Nephron (organoid): Measurements from ENCODE around the gene TBC1D10A.

Source experiments
- H3K27ac Mint-ChIP-seq, 3 experiments: 2 replicates each; pipeline ENCODE4 v1.8.0; 2020; ENCODE audit warnings: mixed read lengths in 3 of 3, mild to moderate bottlenecking in 2 of 3, moderate library complexity in 1 of 3
- H3K27me3 Mint-ChIP-seq: 2 replicates; pipeline ENCODE4 v1.8.0; 2021; ENCODE audit warnings: low read depth, mild to moderate bottlenecking, moderate library complexity, mixed read lengths
- H3K36me3 Mint-ChIP-seq: 2 replicates; pipeline ENCODE4 v1.8.0; 2020; ENCODE audit warnings: low read depth, mixed read lengths
- H3K4me1 Mint-ChIP-seq: 2 replicates; pipeline ENCODE4 v1.8.0; 2020; ENCODE audit warnings: mixed read lengths
- H3K4me3 Mint-ChIP-seq, 3 experiments: 2 replicates each; pipeline ENCODE4 v1.8.0; 2020; ENCODE audit warnings: mild to moderate bottlenecking in 3 of 3, mixed read lengths in 3 of 3, moderate library complexity in 2 of 3
- H3K9me3 Mint-ChIP-seq: 2 replicates; pipeline ENCODE4 v1.8.0; 2020; ENCODE audit warnings: mixed read lengths
- CTCF ChIP-seq, 3 experiments: fragments of 200-600 bp; sonication (generic); IDR thresholded peaks; one replicate each; pipeline ENCODE4 v1.5.0; 2021; ENCODE audit warnings: antibody characterized with exemption in 3 of 3; ENCODE audit not compliant: unreplicated experiment in 3 of 3

TBC1D10A gene

GRCh38 chr22:30323246-30323645, 3.5 kb downstream of the TBC1D10A start:
- Mint-ChIP-seq H3K36me3 (peaks cover 3% of the 10 kb centered on the region), H3K4me1 (peaks cover 30% of the 10 kb centered on the region), H3K9me3 (no peaks in the 10 kb centered on the region), H3K4me3 (peak overlapping the region in 1 of 3 experiments; percentile 20), H3K27ac (no peak overlapping the region), H3K27me3 (peaks cover 5% of the 10 kb centered on the region)
- TF ChIP-seq CTCF (IDR thresholded peaks at IDR 0.05; ENCODE audit: unreplicated experiment in 3 of 3), result no peak

GRCh38 chr22:30321461-30321860, 5.3 kb downstream of the TBC1D10A start:
- no peak for TF ChIP-seq CTCF (IDR thresholded peaks at IDR 0.05; ENCODE audit: unreplicated experiment in 3 of 3)
- H3K27ac Mint-ChIP-seq, result no peak overlapping the region
- H3K27me3 Mint-ChIP-seq, result peaks cover 5% of the 10 kb centered on the region
- H3K4me1 Mint-ChIP-seq, result peaks cover 19% of the 10 kb centered on the region
- H3K9me3 Mint-ChIP-seq, result no peaks in the 10 kb centered on the region
- no peak overlapping the region for H3K4me3 Mint-ChIP-seq
- peaks cover 3% of the 10 kb centered on the region for H3K36me3 Mint-ChIP-seq

DNA sequence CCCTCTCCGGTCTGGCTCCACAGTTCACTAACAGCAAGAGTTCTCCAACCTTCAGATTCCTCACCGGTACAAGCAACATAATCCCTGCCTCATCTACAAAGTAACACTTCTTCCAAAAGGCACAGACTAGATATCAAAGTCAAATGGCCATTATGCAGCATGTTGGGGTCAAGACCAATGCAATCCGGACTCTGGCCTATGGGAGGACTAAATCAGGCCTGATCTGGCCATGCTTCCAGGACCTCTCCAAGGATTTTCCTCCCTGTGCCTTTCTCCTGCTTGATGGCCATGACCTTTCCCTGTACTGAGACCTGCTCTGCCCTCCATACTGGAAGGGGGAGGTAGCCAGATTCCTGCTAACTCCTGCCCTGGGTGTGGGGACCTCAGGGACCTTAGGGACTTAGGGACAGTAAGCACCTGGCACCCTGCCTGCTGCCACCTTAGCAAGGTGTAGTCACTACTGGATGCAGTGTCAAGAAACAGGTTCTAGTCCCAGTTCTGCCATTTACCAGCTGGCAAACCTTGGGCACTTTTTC, 6.7 kb downstream of the TBC1D10A start:
- Mint-ChIP-seq H3K9me3 (no peaks in the 10 kb centered on the region), H3K36me3 (peaks cover 3% of the 10 kb centered on the region), H3K27me3 (peaks cover 5% of the 10 kb centered on the region), H3K27ac (no peak overlapping the region), H3K4me3 (no peak overlapping the region), H3K4me1 (peaks cover 12% of the 10 kb centered on the region)
- no peak for TF ChIP-seq CTCF (IDR thresholded peaks at IDR 0.05; ENCODE audit: unreplicated experiment in 3 of 3)

DNA sequence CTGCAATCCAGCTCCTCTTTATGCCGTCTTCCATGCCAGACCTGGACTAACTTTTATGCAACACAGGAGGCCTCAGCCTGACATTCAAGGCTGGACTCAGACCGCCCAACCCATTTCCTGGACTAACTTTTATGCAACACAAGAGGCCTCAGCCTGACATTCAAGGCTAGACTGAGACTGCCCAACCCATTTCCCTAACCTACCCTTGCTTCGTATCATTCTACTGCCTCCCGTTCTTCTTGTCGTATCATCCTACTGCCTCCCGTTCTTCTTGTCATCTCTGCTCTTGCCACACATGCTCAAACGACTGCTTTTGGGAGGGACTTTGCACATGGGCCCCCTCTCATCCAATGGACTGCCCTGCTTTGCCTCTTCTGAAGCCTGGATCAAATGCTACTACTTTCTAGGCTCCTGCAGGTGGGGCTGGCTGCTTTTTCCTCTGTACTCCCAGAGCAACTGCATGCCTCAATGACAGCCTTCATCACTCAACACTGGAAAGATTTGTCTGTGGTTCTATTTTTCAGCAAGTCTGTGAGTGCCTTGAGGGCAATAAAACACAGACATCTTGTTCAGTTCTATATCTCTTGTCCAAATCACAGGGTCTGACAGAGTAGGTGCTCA, 7.8 kb downstream of the TBC1D10A start:
- Mint-ChIP-seq H3K9me3 (no peaks in the 10 kb centered on the region), H3K27ac (no peak overlapping the region), H3K36me3 (peaks cover 3% of the 10 kb centered on the region), H3K4me1 (peaks cover 8% of the 10 kb centered on the region), H3K27me3 (peaks cover 5% of the 10 kb centered on the region), H3K4me3 (no peak overlapping the region)
- TF ChIP-seq CTCF (IDR thresholded peaks at IDR 0.05; ENCODE audit: unreplicated experiment in 3 of 3), result no peak

- H3K36me3 Mint-ChIP-seq, result peaks cover 3% of the 10 kb centered on the region
- peaks cover 5% of the 10 kb centered on the region for H3K27me3 Mint-ChIP-seq
- peaks cover 9% of the 10 kb centered on the region for H3K4me1 Mint-ChIP-seq
- H3K4me3 Mint-ChIP-seq, result no peak overlapping the region
- H3K27ac Mint-ChIP-seq, result no peak overlapping the region
- TF ChIP-seq CTCF (IDR thresholded peaks at IDR 0.05; ENCODE audit: unreplicated experiment in 3 of 3), result no peak
- H3K9me3 Mint-ChIP-seq, result no peaks in the 10 kb centered on the region
Observed at GRCh38 chr22:30317778-30318177, 9.0 kb downstream of the TBC1D10A start.

DNA sequence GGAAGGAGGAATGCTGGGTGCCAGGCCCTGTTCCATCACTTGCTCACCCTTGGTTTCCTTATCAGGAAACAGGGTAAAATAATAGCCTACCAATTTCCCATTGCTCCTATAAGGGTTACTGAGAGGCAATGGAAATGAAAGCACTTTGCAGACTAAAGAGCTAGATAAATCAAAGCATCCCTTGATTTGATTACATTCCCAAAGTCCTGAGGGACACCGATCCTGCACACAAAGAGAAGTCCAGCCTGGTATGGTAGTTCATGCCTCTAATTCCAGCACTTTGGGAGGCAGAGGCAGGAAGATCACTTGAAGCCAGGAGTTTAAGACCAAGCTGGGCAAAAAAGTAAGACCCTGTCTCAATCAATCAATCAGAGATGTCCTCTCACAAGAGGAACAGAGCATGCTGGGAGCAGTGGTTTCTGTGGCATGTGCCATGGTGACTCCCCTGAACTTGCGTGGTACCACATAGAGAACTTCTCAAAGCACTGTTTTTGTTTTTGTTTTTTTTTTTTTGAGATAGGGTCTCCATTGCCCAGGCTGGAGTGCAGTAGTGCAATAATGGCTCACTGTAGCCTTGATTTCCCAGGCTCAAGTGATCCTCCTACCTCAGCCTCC, 10.7 kb downstream of the TBC1D10A start:
- TF ChIP-seq CTCF (IDR thresholded peaks at IDR 0.05; ENCODE audit: unreplicated experiment in 3 of 3), result no peak
- Mint-ChIP-seq H3K27me3 (peaks cover 5% of the 10 kb centered on the region), H3K4me1 (peaks cover 20% of the 10 kb centered on the region), H3K27ac (no peak overlapping the region), H3K9me3 (no peaks in the 10 kb centered on the region), H3K36me3 (peaks cover 3% of the 10 kb centered on the region), H3K4me3 (no peak overlapping the region)
